ENCODE measurements around the gene ZBTB9.

Gene ZBTB9

GRCh38 chr6:33454009-33454946 is at the start of gene ZBTB9:
TSS of gene ZBTB9 (plus strand) at chr6:33454576. CDS start at chr6:33455101, 525 bp downstream.
- DNase-seq = peak; percentile 87

- no peak for DNase-seq
Observed at GRCh38 chr6:33404884-33405283, 49.5 kb upstream of the ZBTB9 start.

GRCh38 chr6:33405386-33405940 is 48.9 kb upstream of the ZBTB9 start:
- no peak for DNase-seq

GRCh38 chr6:33406126-33406525 is 48.2 kb upstream of the ZBTB9 start:
- no peak for DNase-seq

- no peak for DNase-seq
Observed at GRCh38 chr6:33407132-33407718, 47.2 kb upstream of the ZBTB9 start.

- DNase-seq = peak; percentile 92
Observed at GRCh38 chr6:33410050-33410710, 44.2 kb upstream of the ZBTB9 start.

- DNase-seq = no peak
Observed at GRCh38 chr6:33410711-33411631, 43.4 kb upstream of the ZBTB9 start, which contains the start of gene PHF1. TSS of gene PHF1 (plus strand) at chr6:33411014. CDS start at chr6:33412264, 1,250 bp downstream.

- DNase-seq = no peak
Observed at GRCh38 chr6:33411632-33412005, 42.8 kb upstream of the ZBTB9 start.

- no peak for DNase-seq
Observed at GRCh38 chr6:33412140-33413009, 42.0 kb upstream of the ZBTB9 start.

- DNase-seq = no peak
Observed at GRCh38 chr6:33413241-33414120, 40.9 kb upstream of the ZBTB9 start.

- DNase-seq = no peak
Observed at GRCh38 chr6:33414592-33415271, 39.6 kb upstream of the ZBTB9 start.

- no peak for DNase-seq
Observed at GRCh38 chr6:33415831-33416230, 38.5 kb upstream of the ZBTB9 start.

- no peak for DNase-seq
Observed at GRCh38 chr6:33416386-33417127, 37.8 kb upstream of the ZBTB9 start.

GRCh38 chr6:33417128-33417902 is 37.1 kb upstream of the ZBTB9 start:
- DNase-seq = no peak

- peak; percentile 98 for DNase-seq
Observed at GRCh38 chr6:33417903-33418689, 36.3 kb upstream of the ZBTB9 start, which contains the start of gene CUTA. TSS of gene CUTA (minus strand) at chr6:33418107. CDS start at chr6:33418000, 107 bp downstream.

GRCh38 chr6:33418690-33419291 is 35.6 kb upstream of the ZBTB9 start:
- DNase-seq = no peak
